GM12891 (cell line): ENCODE measurements around the gene BID.

ENCODE experiments used
- DNase-seq: peaks from one replicate; pipeline ENCODE4 v3.0.0; 2011; ENCODE audit warnings: low spot score; ENCODE audit not compliant: insufficient read length
- FAIRE-seq: peaks from 2 replicates; lab custom pipeline; 2011; peaks lifted over from hg19 to GRCh38; lab: Jason Lieb, UNC
- PAX5 ChIP-seq: IDR thresholded peaks from 2 replicates; pipeline ENCODE4 v1.6.1; 2011; ENCODE audit warnings: low read length, moderate library complexity, mild to moderate bottlenecking; ENCODE audit not compliant: insufficient read depth, severe bottlenecking
- POLR2A ChIP-seq: IDR thresholded peaks from 2 replicates; pipeline ENCODE4 v1.6.1; 2011; ENCODE audit warnings: low read depth, low read length, control low read depth
- POLR2AphosphoS5 ChIP-seq: IDR thresholded peaks from 2 replicates; pipeline ENCODE4 v1.6.1; 2011; ENCODE audit warnings: low read depth, low read length, control low read depth
- POU2F2 ChIP-seq: IDR thresholded peaks from 2 replicates; pipeline ENCODE4 v1.6.1; 2011; ENCODE audit warnings: low read depth, mild to moderate bottlenecking, control low read depth, low read length, moderate library complexity
- SPI1 ChIP-seq: IDR thresholded peaks from 2 replicates; pipeline ENCODE4 v1.6.1; 2011; ENCODE audit warnings: low read depth, low read length, control low read depth
- TAF1 ChIP-seq: IDR thresholded peaks from 2 replicates; pipeline ENCODE4 v1.6.1; 2011; ENCODE audit warnings: low read depth, low read length, control low read depth

The BID gene

GRCh38 chr22:17749605-17750395, 24.5 kb downstream of the BID start:
- DNase-seq (no peak), FAIRE-seq (no peak)
- TF ChIP-seq POLR2AphosphoS5 = no peak
- TF ChIP-seq POLR2A = no peak
- TF ChIP-seq PAX5 = no peak
- no peak for TF ChIP-seq POU2F2

GRCh38 chr22:17748555-17749353, 25.5 kb downstream of the BID start:
- FAIRE-seq = no peak

GRCh38 chr22:17746916-17747315, 27.4 kb downstream of the BID start:
- no peak for DNase-seq
- FAIRE-seq = no peak
- TF ChIP-seq POU2F2 = no peak
- no peak for TF ChIP-seq TAF1
- no peak for TF ChIP-seq POLR2AphosphoS5
- no peak for TF ChIP-seq SPI1
- TF ChIP-seq PAX5 = no peak
- no peak for TF ChIP-seq POLR2A

More at GRCh38 chr22:17748555-17749353, 25.5 kb downstream of the BID start:
- DNase-seq = no peak
- no peak for TF ChIP-seq POU2F2
- TF ChIP-seq TAF1 = no peak
- TF ChIP-seq PAX5 = no peak
- TF ChIP-seq POLR2A = no peak
- no peak for TF ChIP-seq SPI1
- no peak for TF ChIP-seq POLR2AphosphoS5

- no peak for FAIRE-seq
- TF ChIP-seq POLR2AphosphoS5 = no peak
- no peak for TF ChIP-seq PAX5
- TF ChIP-seq POU2F2 = no peak
- TF ChIP-seq SPI1 = no peak
- TF ChIP-seq TAF1 = no peak
- no peak for TF ChIP-seq POLR2A
- DNase-seq = no peak
Observed at GRCh38 chr22:17744430-17744829, 29.8 kb downstream of the BID start.

- no peak for FAIRE-seq
- TF ChIP-seq TAF1 (no peak), POLR2A (no peak), POLR2AphosphoS5 (no peak), POU2F2 (no peak), PAX5 (no peak), SPI1 (no peak)
- DNase-seq = no peak
Observed at GRCh38 chr22:17743661-17744411, 30.4 kb downstream of the BID start.

GRCh38 chr22:17742527-17742902, 31.8 kb downstream of the BID start:
- DNase-seq (peak; percentile 97), FAIRE-seq (peak; percentile 89)
- TF ChIP-seq SPI1 (no peak), PAX5 (no peak), TAF1 (no peak), POLR2A (no peak), POLR2AphosphoS5 (no peak), POU2F2 (no peak; the same call in 1 of the 2 replicates)

- DNase-seq (no peak), FAIRE-seq (peak; percentile 69)
- no peak for TF ChIP-seq POU2F2
- no peak for TF ChIP-seq SPI1
- TF ChIP-seq POLR2A = no peak
- no peak for TF ChIP-seq PAX5
- no peak for TF ChIP-seq TAF1
- no peak for TF ChIP-seq POLR2AphosphoS5
Observed at GRCh38 chr22:17741866-17742526, 32.3 kb downstream of the BID start.

- FAIRE-seq = no peak
- no peak for TF ChIP-seq POU2F2
- TF ChIP-seq SPI1 = no peak
- no peak for TF ChIP-seq POLR2A
- TF ChIP-seq POLR2AphosphoS5 = no peak
- TF ChIP-seq PAX5 = no peak
- TF ChIP-seq TAF1 = no peak
- DNase-seq = no peak
Observed at GRCh38 chr22:17739196-17739975, 34.9 kb downstream of the BID start.
